Right lobe of liver (tissue), 6 donors: ENCODE data around the gene KIAA1671. TPM values are rescaled to one million over a fixed set of nuclear protein-coding genes. Genes with fewer than 3 reads are reported as not detected.

ENCODE experiments used
- ATAC-seq, 4 donors: fragments of 200-7000 bp; cut with Tn5 transposase; one replicate each; pipeline ENCODE4 v1.9.1; 2020; ENCODE audit warnings: mild to moderate bottlenecking in 4 of 4, moderate library complexity in 4 of 4
- DNase-seq, 3 donors: peaks; one replicate each; pipeline ENCODE4 v3.0.0-alpha.2; 2020
- H3K27ac ChIP-seq, 3 donors: fragments of 200-600 bp; one replicate each; pipeline ENCODE4 v1.8.0; 2022
- H3K27me3 ChIP-seq, 2 donors: fragments of 200-600 bp; one replicate each; pipeline ENCODE4 v1.8.0; 2022
- H3K36me3 ChIP-seq, 4 donors: fragments of 200-600 bp; sonication (generic) in 1 of 4; one replicate each; pipeline versions ENCODE4 v1.5.1 to v1.8.0; 2017 to 2022; ENCODE audit warnings: control low read depth in 1 of 4
- H3K4me1 ChIP-seq, 4 donors: fragments of 200-600 bp; sonication (generic) in 1 of 4; one replicate each; pipeline versions ENCODE4 v1.5.1 to v1.8.0; 2017 to 2022; ENCODE audit warnings: control low read depth in 1 of 4
- H3K4me3 ChIP-seq, 3 donors: fragments of 200-600 bp; one replicate each; pipeline ENCODE4 v1.8.0; 2022
- H3K9me3 ChIP-seq, 4 donors: fragments of 200-600 bp; sonication (generic) in 1 of 4; one replicate each; pipeline versions ENCODE4 v1.5.1 to v1.8.0; 2017 to 2022; ENCODE audit warnings: control low read depth in 1 of 4
- CTCF ChIP-seq, 4 donors: fragments of 200-600 bp in 3 of 4; fragments of 450-650 bp in 1 of 4; IDR thresholded peaks; one replicate each; pipeline versions ENCODE4 v1.5.1 to v1.8.0; 2016 to 2022; ENCODE audit warnings: antibody characterized with exemption in 4 of 4, mild to moderate bottlenecking in 2 of 4
- POLR2A ChIP-seq: fragments of 450-650 bp; IDR thresholded peaks from one replicate; pipeline ENCODE4 v1.6.1; 2017; ENCODE audit warnings: antibody characterized with exemption, mild to moderate bottlenecking
- WGBS: methylation state at CpG from one replicate; pipeline ENCODE4 v1.1.6; 2018; ENCODE audit warnings: low coverage, low lambda C conversion rate; ENCODE audit not compliant: insufficient coverage; ENCODE audit errors: missing lambda C conversion rate; 5-methylcytosine and 5-hydroxymethylcytosine counted together
- intact Hi-C, 2 donors: fragments of 100-400 bp; cut with DNase I; formaldehyde crosslinking; loops; one replicate each; pipeline versions ENCODE4 v1.11.2 to v1.14.1; 2022
- total RNA-seq, 6 experiments: library from RNA; depleted of rRNA in 2 of 6; stranded (reverse); fragments of >200 nt in 2 of 6; fragmentation: NEBNext Ultra II Directional in 3 of 6; extraction: Animal tissue kit (Norgen Biotek cat#: 25700) in 3 of 6; gene quantifications; one replicate each; pipeline versions ENCODE4 v1.1.0 to v1.2.4, GENCODE V29; 2016 to 2023
- donor health status: DM: no; HTN: yes; CAD: no.
- donor health status: DM: no; HTN: no; CAD: no.
- donor health status: DM: no; HTN: no; CAD: no.
- donor health status: DM: no; HTN: yes; CAD: no.
- donor health status: DM: no; HTN: yes; CAD: no.

Gene KIAA1671
- total RNA-seq, 6 experiments from 2014 or later = 31.1 to 56.6 (median 39.2) TPM

GRCh38 chr22:24948356-24949202 lies 3.9 kb upstream of the KIAA1671 start:
- Histone ChIP-seq H3K9me3 (no peaks in the 10 kb centered on the region), H3K27me3 (no peaks in the 10 kb centered on the region), H3K27ac (no peak overlapping the region), H3K36me3 (no peaks in the 10 kb centered on the region), H3K4me1 (peaks cover 0 to 6% (median 0%) of the 10 kb centered on the region in 4 donors), H3K4me3 (no peak overlapping the region)
- no peak for TF ChIP-seq POLR2A
- TF ChIP-seq CTCF (IDR thresholded peaks at IDR 0.05) = no peak
- ATAC-seq (no peak), DNase-seq (no peak)
- WGBS = 78% methylated on average over 5 of the region's 13 CpGs
- intact Hi-C loops = no loop called here

DNA sequence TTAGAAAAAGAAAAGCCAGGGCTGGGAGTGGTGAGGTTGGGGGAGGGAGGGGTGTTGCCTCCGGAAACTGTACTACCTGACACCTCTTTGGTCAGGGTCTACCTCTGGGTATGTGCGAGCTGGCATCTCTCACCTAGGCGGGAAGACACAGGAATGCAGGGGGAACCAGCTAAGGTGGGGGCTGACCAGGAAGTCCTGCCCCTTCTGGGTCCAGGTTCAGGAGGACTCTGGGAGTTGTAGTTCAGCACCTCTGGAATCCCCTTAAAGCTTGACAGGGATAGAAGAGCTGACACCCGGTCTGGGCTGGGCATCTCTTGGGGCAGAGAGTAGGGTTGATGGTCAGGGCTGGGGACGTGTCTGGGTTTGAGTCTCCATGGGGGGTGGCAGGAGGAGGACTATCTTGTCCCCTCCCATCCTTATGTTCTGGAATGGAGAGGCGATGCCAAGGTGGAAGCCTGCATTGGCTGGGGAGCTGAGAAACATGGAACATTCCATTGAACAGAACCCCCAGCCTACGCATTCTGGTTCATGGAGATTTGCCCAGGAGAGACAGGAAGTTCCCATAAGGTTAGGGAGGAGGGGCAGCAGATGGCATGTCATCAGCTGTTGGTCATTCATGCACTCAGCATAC lies 2.1 kb upstream of the KIAA1671 start:
- no peak overlapping the region for H3K4me3 ChIP-seq
- no peak for DNase-seq
- no peaks in the 10 kb centered on the region for H3K9me3 ChIP-seq
- peaks cover 0 to 13% (median 5%) of the 10 kb centered on the region in 4 donors for H3K4me1 ChIP-seq
- no peaks in the 10 kb centered on the region for H3K36me3 ChIP-seq
- 18% methylated on average over 5 of the region's 7 CpGs for WGBS
- no peaks in the 10 kb centered on the region for H3K27me3 ChIP-seq
- no peak overlapping the region for H3K27ac ChIP-seq
- intact Hi-C loops = loop anchor here (5.0 kb wide), 2 partner anchors 97 to 102 kb away; no protein-coding TSS in a partner anchor
- TF ChIP-seq POLR2A (no peak), CTCF (IDR thresholded peaks at IDR 0.05) (no peak)
- no peak for ATAC-seq

DNA sequence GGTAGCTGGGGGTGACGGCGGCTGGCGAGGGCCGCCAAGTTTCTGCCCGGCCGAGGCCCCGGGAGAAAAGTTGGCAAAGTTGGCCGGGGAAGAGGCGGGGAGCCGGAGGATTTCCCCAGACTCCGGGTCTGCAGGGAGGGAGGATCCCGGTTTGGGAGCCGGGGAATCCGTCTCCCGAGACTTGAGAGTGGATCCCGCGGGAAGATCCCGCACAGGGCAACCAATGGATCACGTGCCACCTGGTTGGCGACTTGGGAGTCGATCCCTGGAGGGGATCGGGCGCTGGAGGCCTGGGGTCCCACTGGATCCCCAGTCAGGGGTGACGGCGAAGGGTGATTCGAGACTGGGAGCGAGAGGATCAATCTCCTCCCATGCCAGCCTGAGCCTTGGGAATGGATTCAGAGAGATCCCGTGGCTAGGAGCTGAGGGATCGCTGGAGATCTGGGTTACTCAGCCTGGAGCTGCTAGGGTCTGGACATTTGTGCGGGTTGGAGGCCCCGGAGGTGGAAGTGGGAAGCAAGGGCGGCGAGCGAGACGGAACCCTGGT lies 394 bp downstream of the KIAA1671 start:
- H3K9me3 ChIP-seq = no peaks in the 10 kb centered on the region
- no peak for TF ChIP-seq CTCF (IDR thresholded peaks at IDR 0.05)
- no peak for TF ChIP-seq POLR2A
- ATAC-seq = peak; percentile 24 to 66 (median 38)
- no peaks in the 10 kb centered on the region for H3K36me3 ChIP-seq
- peak; percentile 55 to 73 (median 57) for DNase-seq
- H3K27ac ChIP-seq = peak overlapping the region; percentile 41 to 84 (median 66)
- 0% methylated on average over 4 of the region's 35 CpGs for WGBS
- intact Hi-C loops = loop anchor here (5.0 kb wide), 2 partner anchors 94 to 99 kb away; no protein-coding TSS in a partner anchor
- H3K4me1 ChIP-seq = peaks cover 0 to 11% (median 4%) of the 10 kb centered on the region in 4 donors
- H3K27me3 ChIP-seq = no peaks in the 10 kb centered on the region
- H3K4me3 ChIP-seq = peak overlapping the region; percentile 70 to 77 (median 74)

DNA sequence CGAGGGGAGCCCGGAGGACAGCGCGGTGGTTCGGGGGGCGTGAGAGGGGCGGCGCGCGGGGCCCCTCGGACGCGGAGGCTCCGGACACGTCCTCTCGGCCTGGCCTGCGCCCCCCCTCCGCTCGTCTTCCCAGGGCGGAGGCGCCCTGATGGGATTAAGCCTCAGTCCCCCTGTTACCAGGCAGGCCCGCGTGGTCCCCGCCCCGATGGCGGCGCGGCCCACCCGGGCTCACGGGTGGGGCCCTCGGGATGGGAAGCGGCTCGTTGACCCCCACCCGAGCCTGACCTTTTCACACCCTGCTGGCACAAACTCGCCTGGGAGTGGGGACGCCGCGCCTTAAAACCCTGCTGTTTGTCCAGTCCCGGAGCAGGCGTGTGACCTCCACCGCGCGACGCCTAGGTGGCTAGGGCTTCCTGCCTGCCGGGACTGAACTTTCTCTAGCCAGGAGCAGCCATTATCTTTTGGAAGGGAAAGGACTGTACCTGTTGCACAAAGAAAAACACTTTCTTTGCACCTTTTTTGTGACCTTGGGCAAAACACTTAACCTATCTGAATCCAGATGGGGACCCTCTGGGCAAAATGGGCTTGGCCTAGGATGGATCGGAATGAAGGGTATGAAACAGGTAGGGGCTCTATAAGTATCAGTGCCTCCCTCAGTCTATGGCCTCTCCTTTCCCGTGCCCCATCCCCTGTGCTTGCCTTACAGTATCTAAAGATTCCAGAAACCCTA lies 1.0 kb downstream of the KIAA1671 start:
- Histone ChIP-seq H3K36me3 (no peaks in the 10 kb centered on the region), H3K9me3 (no peaks in the 10 kb centered on the region), H3K4me1 (peaks cover 0 to 11% (median 4%) of the 10 kb centered on the region in 4 donors), H3K4me3 (peak overlapping the region; percentile 70 to 77 (median 74)), H3K27me3 (no peaks in the 10 kb centered on the region), H3K27ac (peak overlapping the region; percentile 41 to 84 (median 66))
- peak; percentile 3 to 30 (median 12) for ATAC-seq
- TF ChIP-seq CTCF (IDR thresholded peaks at IDR 0.05) (no peak), POLR2A (no peak)
- DNase-seq = peak; percentile 51 to 65 (median 62)
- intact Hi-C loops = loop anchor here (5.0 kb wide), 2 partner anchors 94 to 99 kb away; no protein-coding TSS in a partner anchor
- 8% methylated on average over 8 of the region's 47 CpGs for WGBS
